ENCODE results near the gene CHPF. TPM values are rescaled to one million over a fixed set of nuclear protein-coding genes. Genes with fewer than 3 reads are reported as not detected.

The CHPF gene
- total and polyA plus RNA-seq, 11 donors: 74.1 to 209 (median 138) TPM

- WGBS, 4 donors: 49 to 62% (median 53%) methylated on average over 10 to 14 of the region's 14 CpGs
- intact Hi-C loops (cut with DNase I): loop anchor here in 2 of 10 donors (5.0 kb wide), 1 partner anchor 36 kb away; no protein-coding TSS in a partner anchor
- ATAC-seq (peak in 2 of 4 donors; percentile 1 to 19), DNase-seq (peak in 2 of 5 donors; percentile 57)
- Histone ChIP-seq H3K27me3 (peaks cover 0 to 28% (median 0%) of the 10 kb centered on the region in 9 donors), H3K27ac (peak overlapping the region in 6 of 12 donors; percentile 31 to 60 (median 48)), H3K36me3 (peaks cover 0 to 24% (median 3%) of the 10 kb centered on the region in 9 donors), H3K4me3 (no peak overlapping the region), H3K9me3 (no peaks in the 10 kb centered on the region), H3K4me1 (peaks cover 0 to 49% (median 11%) of the 10 kb centered on the region in 12 donors)
- TF ChIP-seq CTCF (IDR thresholded peaks at IDR 0.05): no peak
- no peak for TF ChIP-seq POLR2A (IDR thresholded peaks at IDR 0.05)
These were observed 52.2 kb downstream of the CHPF start for GRCh38 chr2:219491278-219491963.

- Histone ChIP-seq H3K27ac (peak overlapping the region in 6 of 12 donors; percentile 29 to 60 (median 45)), H3K4me1 (peaks cover 0 to 47% (median 6%) of the 10 kb centered on the region in 12 donors), H3K27me3 (peaks cover 0 to 27% (median 0%) of the 10 kb centered on the region in 9 donors), H3K36me3 (peaks cover 0 to 25% (median 3%) of the 10 kb centered on the region in 9 donors), H3K4me3 (no peak overlapping the region), H3K9me3 (no peaks in the 10 kb centered on the region)
- ATAC-seq: peak in 1 of 4 donors; percentile 5
- no peak for DNase-seq
- TF ChIP-seq CTCF (IDR thresholded peaks at IDR 0.05) (no peak), POLR2A (IDR thresholded peaks at IDR 0.05) (no peak)
- 52 to 65% (median 60%) methylated on average over 5 to 10 of the region's 10 CpGs for WGBS, 4 donors
- intact Hi-C loops (cut with DNase I): loop anchor here in 2 of 10 donors (5.0 kb wide), 1 partner anchor 37 kb away; no protein-coding TSS in a partner anchor
These were observed 52.9 kb downstream of the CHPF start for GRCh38 chr2:219490600-219491130.

- 83 to 86% (median 85%) methylated on average over 23 of the region's 23 CpGs for WGBS, 4 donors
- no peak overlapping the region for H3K4me3 ChIP-seq
- TF ChIP-seq POLR2A (IDR thresholded peaks at IDR 0.05): no peak
- TF ChIP-seq CTCF (IDR thresholded peaks at IDR 0.05): peak in 1 of 12 donors; percentile 15
- DNase-seq (no peak), ATAC-seq (no peak)
- H3K4me1 ChIP-seq: peaks cover 0 to 45% (median 2%) of the 10 kb centered on the region in 12 donors
- peak overlapping the region in 3 of 12 donors; percentile 24 to 60 (median 54) for H3K27ac ChIP-seq
- intact Hi-C loops (cut with DNase I): loop anchor here in 2 of 10 donors (5.0 kb wide), 1 partner anchor 37 kb away; no protein-coding TSS in a partner anchor
- peaks cover 0 to 27% (median 3%) of the 10 kb centered on the region in 9 donors for H3K27me3 ChIP-seq
- no peaks in the 10 kb centered on the region for H3K9me3 ChIP-seq
- peaks cover 0 to 26% (median 3%) of the 10 kb centered on the region in 9 donors for H3K36me3 ChIP-seq
These were observed 53.4 kb downstream of the CHPF start for GRCh38 chr2:219490186-219490585.

- TF ChIP-seq CTCF (IDR thresholded peaks at IDR 0.05) (no peak), POLR2A (IDR thresholded peaks at IDR 0.05) (no peak)
- intact Hi-C loops (cut with DNase I): no loop called here
- Histone ChIP-seq H3K4me1 (peaks cover 0 to 48% (median 3%) of the 10 kb centered on the region in 12 donors), H3K9me3 (no peaks in the 10 kb centered on the region), H3K4me3 (no peak overlapping the region), H3K36me3 (peaks cover 0 to 26% (median 3%) of the 10 kb centered on the region in 9 donors), H3K27ac (peak overlapping the region in 5 of 12 donors; percentile 6 to 60 (median 54)), H3K27me3 (peaks cover 0 to 31% (median 11%) of the 10 kb centered on the region in 9 donors)
- ATAC-seq: no peak
- WGBS, 4 donors: 79 to 89% (median 84%) methylated on average over 7 to 9 of the region's 9 CpGs
- no peak for DNase-seq
These were observed 54.3 kb downstream of the CHPF start for GRCh38 chr2:219489315-219489714.
